Neutrophil (primary cell): ENCODE results near the gene TRABD.
A peak's percentile ranks its signal among the peaks of the same experiment; 100 is the strongest.

Source experiments
- H3K27ac ChIP-seq: fragments of 200-600 bp; sonication (generic); 2 replicates; pipeline ENCODE4 v1.5.1; 2016; ENCODE audit warnings: mild to moderate bottlenecking, moderate library complexity
- H3K27me3 ChIP-seq: fragments of 200-600 bp; sonication (generic); 2 replicates; pipeline ENCODE4 v1.6.0; 2016; ENCODE audit warnings: mild to moderate bottlenecking
- H3K36me3 ChIP-seq: fragments of 200-600 bp; sonication (generic); 2 replicates; pipeline ENCODE4 v1.5.1; 2017
- H3K4me1 ChIP-seq, 2 experiments: fragments of 200-600 bp in 1 of 2; sonication (generic) in 1 of 2; 1 replicate in 1 of 2; 2 replicates in 1 of 2; pipeline versions ENCODE4 v1.5.1 to v1.6.1; 2013 to 2016; ENCODE audit warnings: low read depth in 1 of 2, low read length in 1 of 2, mild to moderate bottlenecking in 1 of 2, moderate library complexity in 1 of 2; ENCODE audit not compliant: control insufficient read depth in 1 of 2, insufficient read depth in 1 of 2
- H3K4me3 ChIP-seq, 2 experiments: fragments of 200-600 bp in 1 of 2; sonication (generic) in 1 of 2; 1 replicate in 1 of 2; 2 replicates in 1 of 2; pipeline ENCODE4 v1.5.1; 2013 to 2016; ENCODE audit warnings: low read depth in 1 of 2, low read length in 1 of 2, mild to moderate bottlenecking in 1 of 2, moderate library complexity in 1 of 2
- H3K9me3 ChIP-seq: fragments of 200-600 bp; sonication (generic); 2 replicates; pipeline ENCODE4 v1.5.1; 2016
- CTCF ChIP-seq: fragments of 200-600 bp; sonication (generic); IDR thresholded peaks from 2 replicates; pipeline ENCODE4 v1.5.1; 2016; ENCODE audit warnings: antibody characterized with exemption

The TRABD gene

GRCh38 chr22:50198624-50199017 is 12.9 kb downstream of the TRABD start:
- Histone ChIP-seq H3K36me3 (peaks cover 61% of the 10 kb centered on the region), H3K4me1 (peaks cover 29 to 34% of the 10 kb centered on the region in 2 experiments), H3K9me3 (no peaks in the 10 kb centered on the region), H3K27me3 (no peaks in the 10 kb centered on the region), H3K4me3 (no peak overlapping the region), H3K27ac (peak overlapping the region; percentile 90)
- no peak for TF ChIP-seq CTCF

- peak overlapping the region; percentile 79 to 87 for H3K4me3 ChIP-seq
- peaks cover 54% of the 10 kb centered on the region for H3K36me3 ChIP-seq
- H3K27me3 ChIP-seq, result no peaks in the 10 kb centered on the region
- peak overlapping the region; percentile 90 for H3K27ac ChIP-seq
- no peak for TF ChIP-seq CTCF
- no peaks in the 10 kb centered on the region for H3K9me3 ChIP-seq
- H3K4me1 ChIP-seq, result peaks cover 35% of the 10 kb centered on the region in 2 experiments
Measured at GRCh38 chr22:50199251-50199721, 13.6 kb downstream of the TRABD start.

- Histone ChIP-seq H3K4me1 (peaks cover 41% of the 10 kb centered on the region in 2 experiments), H3K36me3 (peaks cover 47% of the 10 kb centered on the region), H3K9me3 (no peaks in the 10 kb centered on the region), H3K4me3 (peak overlapping the region; percentile 79 to 87), H3K27me3 (no peaks in the 10 kb centered on the region), H3K27ac (peak overlapping the region; percentile 90)
- no peak for TF ChIP-seq CTCF
Measured at GRCh38 chr22:50199829-50200460, 14.2 kb downstream of the TRABD start.

- Histone ChIP-seq H3K27me3 (no peaks in the 10 kb centered on the region), H3K4me1 (peaks cover 44 to 46% of the 10 kb centered on the region in 2 experiments), H3K4me3 (peak within 1 kb of the TSS; percentile 79 to 87), H3K9me3 (no peaks in the 10 kb centered on the region), H3K36me3 (peaks cover 41% of the 10 kb centered on the region), H3K27ac (peak within 1 kb of the TSS; percentile 90)
- TF ChIP-seq CTCF, result peak; percentile 40
Measured at GRCh38 chr22:50200461-50201190, 14.9 kb downstream of the TRABD start, which contains the start of gene SELENOO. TSS of gene SELENOO (plus strand) at chr22:50201011. CDS start at chr22:50201037, 26 bp downstream.

GRCh38 chr22:50201191-50202129 is 15.7 kb downstream of the TRABD start:
- H3K27ac ChIP-seq, result peak overlapping the region; percentile 90
- H3K36me3 ChIP-seq, result peaks cover 40% of the 10 kb centered on the region
- peak overlapping the region; percentile 79 to 87 for H3K4me3 ChIP-seq
- TF ChIP-seq CTCF, result no peak
- H3K27me3 ChIP-seq, result no peaks in the 10 kb centered on the region
- H3K4me1 ChIP-seq, result peaks cover 44 to 47% of the 10 kb centered on the region in 2 experiments
- no peaks in the 10 kb centered on the region for H3K9me3 ChIP-seq
